Lower lobe of right lung (tissue), 2 donors: ENCODE data around the gene GP5. TPM values are rescaled to one million over a fixed set of nuclear protein-coding genes. Genes with fewer than 3 reads are reported as not detected.

Experiments
- ATAC-seq, 2 donors: fragments of 200-7000 bp; cut with Tn5 transposase; one replicate each; pipeline ENCODE4 v1.9.1; 2020 to 2022; ENCODE audit warnings: mild to moderate bottlenecking in 2 of 2, moderate library complexity in 2 of 2
- DNase-seq: peaks from one replicate; pipeline ENCODE4 v3.0.0-alpha.2; 2020
- H3K27ac ChIP-seq: fragments of 200-600 bp; one replicate; pipeline ENCODE4 v1.8.0; 2022
- H3K27me3 ChIP-seq: fragments of 200-600 bp; one replicate; pipeline ENCODE4 v1.8.0; 2022; ENCODE audit warnings: low read depth
- H3K36me3 ChIP-seq: fragments of 200-600 bp; one replicate; pipeline ENCODE4 v1.8.0; 2022; ENCODE audit warnings: mild to moderate bottlenecking
- H3K4me1 ChIP-seq: fragments of 200-600 bp; one replicate; pipeline ENCODE4 v1.8.0; 2022
- H3K4me3 ChIP-seq: fragments of 200-600 bp; one replicate; pipeline ENCODE4 v1.8.0; 2022; ENCODE audit warnings: mild to moderate bottlenecking
- H3K9me3 ChIP-seq: fragments of 200-600 bp; one replicate; pipeline ENCODE4 v1.8.0; 2022
- intact Hi-C: fragments of 100-400 bp; cut with DNase I; formaldehyde crosslinking; loops from one replicate; pipeline ENCODE4 v1.11.0; 2022
- total RNA-seq: library from RNA; stranded (reverse); fragmentation: NEBNext Ultra II Directional; extraction: Animal tissue kit (Norgen Biotek cat#: 25700); gene quantifications from one replicate; pipeline ENCODE4 v1.2.1, GENCODE V29; 2021
- TF ChIP-seq, protein P1 (sequence below): fragments of 200-600 bp; IDR thresholded peaks from one replicate; pipeline ENCODE4 v1.8.0; 2022; ENCODE audit warnings: antibody characterized with exemption, mild to moderate bottlenecking
- donor health status: DM: no; HTN: yes; CAD: no; lungs with severe emphysema.

Gene GP5
- total RNA-seq, 1 donor from 2014 or later: 0.38 TPM

DNA sequence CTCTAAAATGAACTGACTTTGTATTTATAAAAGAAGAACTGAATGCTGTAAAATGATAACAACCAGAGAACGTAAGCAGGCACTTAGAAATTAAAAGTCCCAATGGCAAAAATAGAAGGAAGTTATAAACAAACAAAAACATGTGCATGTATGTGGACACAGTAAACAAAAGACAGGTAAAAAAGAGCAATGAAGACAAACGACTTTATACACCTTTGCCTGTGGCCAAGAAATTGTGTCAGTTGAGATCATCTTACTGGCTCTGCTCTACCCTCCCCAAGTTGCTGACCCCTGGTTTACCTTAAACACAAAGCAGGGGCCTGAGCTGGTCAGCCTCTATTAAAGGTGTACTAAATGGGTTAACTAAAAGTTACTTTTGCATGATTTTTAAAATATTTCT, 41.7 kb upstream of the GP5 start:
- H3K9me3 ChIP-seq: no peaks in the 10 kb centered on the region
- intact Hi-C loops: no loop called here
- no peaks in the 10 kb centered on the region for H3K27me3 ChIP-seq
- ATAC-seq (no peak), DNase-seq (no peak)
- no peak overlapping the region for H3K27ac ChIP-seq
- no peak overlapping the region for H3K4me3 ChIP-seq
- TF ChIP-seq, protein P1, sequence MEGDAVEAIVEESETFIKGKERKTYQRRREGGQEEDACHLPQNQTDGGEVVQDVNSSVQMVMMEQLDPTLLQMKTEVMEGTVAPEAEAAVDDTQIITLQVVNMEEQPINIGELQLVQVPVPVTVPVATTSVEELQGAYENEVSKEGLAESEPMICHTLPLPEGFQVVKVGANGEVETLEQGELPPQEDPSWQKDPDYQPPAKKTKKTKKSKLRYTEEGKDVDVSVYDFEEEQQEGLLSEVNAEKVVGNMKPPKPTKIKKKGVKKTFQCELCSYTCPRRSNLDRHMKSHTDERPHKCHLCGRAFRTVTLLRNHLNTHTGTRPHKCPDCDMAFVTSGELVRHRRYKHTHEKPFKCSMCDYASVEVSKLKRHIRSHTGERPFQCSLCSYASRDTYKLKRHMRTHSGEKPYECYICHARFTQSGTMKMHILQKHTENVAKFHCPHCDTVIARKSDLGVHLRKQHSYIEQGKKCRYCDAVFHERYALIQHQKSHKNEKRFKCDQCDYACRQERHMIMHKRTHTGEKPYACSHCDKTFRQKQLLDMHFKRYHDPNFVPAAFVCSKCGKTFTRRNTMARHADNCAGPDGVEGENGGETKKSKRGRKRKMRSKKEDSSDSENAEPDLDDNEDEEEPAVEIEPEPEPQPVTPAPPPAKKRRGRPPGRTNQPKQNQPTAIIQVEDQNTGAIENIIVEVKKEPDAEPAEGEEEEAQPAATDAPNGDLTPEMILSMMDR: no peak
- H3K4me1 ChIP-seq: no peaks in the 10 kb centered on the region
- peaks cover 95% of the 10 kb centered on the region for H3K36me3 ChIP-seq

DNA sequence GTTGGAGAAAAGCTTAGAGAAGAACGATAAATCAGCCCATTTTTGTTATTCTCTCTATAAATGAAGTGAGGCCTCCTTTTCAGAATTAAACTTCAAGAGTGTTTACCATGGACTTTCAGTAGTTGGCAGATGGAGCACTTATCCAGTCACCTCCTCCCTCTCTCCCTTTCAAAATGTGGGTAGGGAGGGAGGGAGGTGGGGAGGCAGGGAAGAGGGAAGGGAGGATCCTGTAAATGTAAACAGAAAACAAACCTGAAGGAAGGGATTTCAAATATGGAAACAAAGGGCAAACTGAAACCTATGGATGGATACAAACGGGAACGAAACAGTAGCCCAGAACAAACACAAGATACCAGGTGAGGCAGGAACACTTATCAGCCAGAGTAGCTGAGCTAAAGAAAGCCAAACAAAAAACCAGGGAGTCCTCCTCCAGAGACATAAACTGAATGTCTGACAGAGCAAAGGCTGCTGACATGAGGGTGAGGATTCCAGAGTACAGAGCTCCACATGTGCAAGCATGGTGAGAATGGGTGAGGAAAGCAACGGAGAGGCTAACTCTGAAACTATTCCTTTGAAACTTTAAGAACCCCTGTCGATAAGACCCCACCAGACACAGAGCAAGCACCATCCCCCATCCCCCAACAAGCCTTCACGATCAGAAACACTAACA, 41.0 kb upstream of the GP5 start:
- H3K4me3 ChIP-seq: no peak overlapping the region
- TF ChIP-seq, protein P1: no peak
- no peak overlapping the region for H3K27ac ChIP-seq
- intact Hi-C loops: no loop called here
- no peaks in the 10 kb centered on the region for H3K9me3 ChIP-seq
- no peaks in the 10 kb centered on the region for H3K4me1 ChIP-seq
- H3K36me3 ChIP-seq: peaks cover 95% of the 10 kb centered on the region
- DNase-seq (no peak), ATAC-seq (no peak)
- no peaks in the 10 kb centered on the region for H3K27me3 ChIP-seq

DNA sequence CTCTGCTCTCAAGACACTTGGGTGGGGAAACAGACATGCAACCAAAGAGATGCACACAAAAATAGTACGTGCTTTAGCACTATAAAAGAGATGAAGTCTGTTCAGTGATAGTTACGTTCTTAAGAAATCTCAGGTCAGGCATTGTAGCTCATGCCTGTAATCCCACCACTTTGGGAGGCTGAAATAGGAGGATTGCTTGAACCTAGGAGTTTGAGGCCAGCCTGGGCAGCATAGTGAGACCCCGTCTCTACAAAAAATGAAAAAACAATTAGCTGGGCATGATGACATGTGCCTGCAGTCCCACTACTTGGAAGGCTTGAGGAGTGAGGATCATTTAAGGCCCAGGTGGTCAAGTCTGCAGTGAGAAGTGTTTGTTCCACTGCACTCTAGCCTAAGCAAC, 35.4 kb upstream of the GP5 start:
- ATAC-seq: no peak
- Histone ChIP-seq H3K36me3 (peaks cover 97% of the 10 kb centered on the region), H3K27me3 (no peaks in the 10 kb centered on the region), H3K4me3 (no peak overlapping the region), H3K27ac (no peak overlapping the region), H3K4me1 (no peaks in the 10 kb centered on the region), H3K9me3 (no peaks in the 10 kb centered on the region)
- TF ChIP-seq, protein P1: no peak
- DNase-seq: no peak
- intact Hi-C loops: no loop called here

DNA sequence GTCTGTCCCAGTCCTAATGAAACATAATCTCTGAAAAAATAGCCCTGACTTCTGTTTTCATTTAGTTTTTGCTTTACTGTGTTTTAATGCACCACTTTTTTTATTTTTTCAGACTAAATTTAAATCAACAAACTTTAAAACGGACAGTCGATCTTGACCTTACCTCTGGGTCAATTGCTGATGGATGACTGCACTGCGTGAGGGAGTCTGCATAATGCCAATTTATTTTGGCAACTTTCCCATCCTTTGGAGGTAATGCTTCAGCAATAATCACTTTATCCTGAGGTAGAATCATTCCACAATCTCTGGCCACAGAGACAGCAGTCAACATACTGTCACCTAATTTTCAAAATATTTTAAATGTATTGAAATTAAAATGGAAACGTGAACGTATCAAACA, 32.5 kb upstream of the GP5 start:
- Histone ChIP-seq H3K4me1 (no peaks in the 10 kb centered on the region), H3K9me3 (no peaks in the 10 kb centered on the region), H3K36me3 (peaks cover 97% of the 10 kb centered on the region), H3K27ac (no peak overlapping the region), H3K27me3 (no peaks in the 10 kb centered on the region), H3K4me3 (no peak overlapping the region)
- ATAC-seq: no peak
- TF ChIP-seq, protein P1: no peak
- intact Hi-C loops: no loop called here
- DNase-seq: no peak

DNA sequence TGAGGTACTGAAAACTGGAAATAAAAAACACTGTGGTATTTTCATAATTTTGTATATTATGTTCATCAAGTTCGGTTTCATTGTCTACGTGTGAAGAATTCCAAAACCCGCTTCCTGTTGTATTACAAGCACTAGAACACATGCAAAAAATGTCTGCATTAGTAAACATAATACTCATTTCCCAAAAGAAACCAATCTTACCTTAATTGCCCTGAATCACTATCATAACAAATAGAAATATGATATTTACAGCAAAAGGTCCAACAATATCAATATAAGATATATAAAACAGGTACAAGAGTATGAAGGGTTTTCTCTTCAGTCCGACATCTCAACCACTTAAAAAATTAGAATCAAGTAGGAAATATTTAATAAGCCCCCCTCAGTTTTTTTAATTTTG, 26.3 kb upstream of the GP5 start:
- Histone ChIP-seq H3K9me3 (no peaks in the 10 kb centered on the region), H3K27ac (no peak overlapping the region), H3K4me1 (no peaks in the 10 kb centered on the region), H3K27me3 (no peaks in the 10 kb centered on the region), H3K4me3 (no peak overlapping the region), H3K36me3 (peaks cover 73% of the 10 kb centered on the region)
- ATAC-seq (no peak), DNase-seq (no peak)
- intact Hi-C loops: no loop called here
- TF ChIP-seq, protein P1: no peak
